GM18858 (cell line): ENCODE data around the gene CALML4.
A peak's percentile ranks its signal among the peaks of the same experiment; 100 is the strongest.
"Not testable (repeated sequence)": the region's sequence is repeated elsewhere in the genome, so short reads cannot be mapped to it uniquely, and the experiment has no call there.

Source experiments
- ATAC-seq: cut with Tn5 transposase; IDR thresholded peaks from one replicate; pipeline ENCODE4 v1.9.1; 2021; ENCODE audit not compliant: unreplicated experiment

The CALML4 gene

DNA sequence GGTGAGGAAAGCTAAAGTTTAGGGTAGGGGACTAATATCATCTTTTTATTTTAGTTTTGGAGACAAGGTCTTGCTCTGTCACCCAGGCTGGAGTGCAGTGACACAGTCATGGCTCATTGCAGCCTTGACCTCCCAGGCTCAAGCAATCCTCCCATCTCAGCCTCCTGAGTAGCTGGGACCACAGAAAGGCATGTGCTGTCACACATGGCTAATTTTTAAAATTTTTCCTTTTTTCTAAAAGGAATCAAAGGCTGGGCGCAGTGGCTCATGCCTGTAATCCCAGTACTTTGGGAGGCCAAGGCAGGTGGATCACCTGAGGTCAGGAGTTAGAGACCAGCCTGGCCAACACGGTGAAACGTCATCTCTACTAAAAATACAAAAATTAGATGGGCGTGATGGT, 20.3 kb upstream of the CALML4 start:
- not testable (repeated sequence) for ATAC-seq

DNA sequence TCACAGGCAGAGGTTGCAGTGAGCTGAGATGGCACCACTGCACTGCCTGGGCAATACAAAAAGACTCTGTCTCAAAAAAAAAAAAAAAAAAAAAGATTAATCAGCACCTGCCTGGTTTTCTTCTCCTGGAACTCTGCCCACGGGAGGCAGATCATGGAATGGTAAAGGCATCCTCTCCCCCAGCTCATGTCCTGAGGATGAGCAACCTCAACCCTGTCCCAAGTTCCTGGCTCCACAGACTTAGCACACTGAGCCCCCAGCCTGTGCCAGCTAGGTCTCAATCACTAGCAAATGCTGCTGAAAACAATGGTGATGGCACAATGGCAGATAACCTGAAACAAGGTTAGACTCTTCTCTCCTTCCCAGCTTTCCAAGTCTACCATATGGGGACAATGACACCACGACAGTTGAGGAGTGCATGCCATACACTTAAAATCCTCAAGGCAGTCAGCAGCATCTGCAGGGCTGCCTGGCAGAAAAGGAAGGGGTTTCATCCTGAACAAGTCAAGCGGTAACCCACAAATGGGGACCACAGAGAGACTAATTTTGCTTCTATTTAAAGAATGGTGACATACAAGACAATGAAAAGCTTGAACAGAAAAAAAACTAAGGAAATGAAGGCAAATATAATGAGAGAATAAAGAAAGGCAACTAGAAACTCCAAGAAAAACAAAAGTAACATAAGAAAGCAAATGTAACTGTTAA, 19.6 kb upstream of the CALML4 start:
- ATAC-seq, result no peak

DNA sequence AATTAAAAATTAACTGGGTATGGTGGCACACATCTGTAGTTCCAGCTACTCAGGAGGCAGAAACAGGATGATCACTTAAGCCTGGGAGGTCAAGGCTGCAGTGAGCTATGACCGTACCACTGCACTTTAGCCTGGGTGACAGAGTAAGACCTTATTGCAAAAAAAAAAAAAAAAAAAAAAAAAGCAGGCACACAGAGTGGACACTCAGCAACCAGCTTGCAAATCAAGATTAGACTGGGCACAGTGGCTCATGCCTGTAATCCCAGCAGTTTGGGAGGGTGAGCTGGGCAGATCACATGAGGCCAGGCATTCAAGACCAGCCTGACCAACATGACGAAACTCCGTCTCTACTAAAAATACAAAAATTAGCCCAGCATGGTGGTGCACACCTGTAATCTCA, 19.0 kb upstream of the CALML4 start:
- no peak for ATAC-seq

DNA sequence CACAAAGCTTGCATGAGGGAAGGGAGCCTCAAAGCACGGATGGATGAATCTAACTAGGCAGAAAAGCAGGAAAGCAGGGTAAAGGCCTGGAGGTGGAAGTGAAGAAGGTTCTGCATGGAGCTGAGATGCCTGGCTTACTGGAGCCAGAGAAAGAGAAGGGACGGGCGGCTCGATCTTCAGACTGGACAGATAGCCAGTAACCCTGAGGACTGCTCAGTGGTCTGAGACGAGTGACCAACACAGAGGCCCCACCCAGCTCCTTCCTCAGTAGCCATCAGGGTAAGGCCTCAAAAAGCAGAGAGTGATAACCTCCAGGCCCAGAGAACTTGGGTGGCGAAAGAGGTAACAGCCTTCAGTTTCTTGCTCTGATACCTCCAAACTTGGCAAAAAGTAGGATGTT, 18.0 kb upstream of the CALML4 start:
- no peak for ATAC-seq

DNA sequence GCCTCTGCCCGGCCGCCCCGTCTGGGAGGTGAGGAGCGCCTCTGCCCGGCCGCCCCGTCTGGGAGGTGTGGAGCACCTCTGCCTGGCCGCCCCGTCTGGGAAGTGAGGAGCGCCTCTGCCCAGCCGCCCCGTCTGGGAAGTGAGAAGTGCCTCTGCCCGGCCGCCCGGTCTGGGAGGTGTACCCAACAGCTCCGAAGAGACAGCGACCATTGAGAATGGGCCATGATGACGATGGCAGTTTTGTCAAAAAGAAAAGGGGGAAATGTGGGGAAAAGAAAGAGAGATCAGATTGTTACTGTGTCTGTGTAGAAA, 17.3 kb upstream of the CALML4 start:
- ATAC-seq, result not testable (repeated sequence)

DNA sequence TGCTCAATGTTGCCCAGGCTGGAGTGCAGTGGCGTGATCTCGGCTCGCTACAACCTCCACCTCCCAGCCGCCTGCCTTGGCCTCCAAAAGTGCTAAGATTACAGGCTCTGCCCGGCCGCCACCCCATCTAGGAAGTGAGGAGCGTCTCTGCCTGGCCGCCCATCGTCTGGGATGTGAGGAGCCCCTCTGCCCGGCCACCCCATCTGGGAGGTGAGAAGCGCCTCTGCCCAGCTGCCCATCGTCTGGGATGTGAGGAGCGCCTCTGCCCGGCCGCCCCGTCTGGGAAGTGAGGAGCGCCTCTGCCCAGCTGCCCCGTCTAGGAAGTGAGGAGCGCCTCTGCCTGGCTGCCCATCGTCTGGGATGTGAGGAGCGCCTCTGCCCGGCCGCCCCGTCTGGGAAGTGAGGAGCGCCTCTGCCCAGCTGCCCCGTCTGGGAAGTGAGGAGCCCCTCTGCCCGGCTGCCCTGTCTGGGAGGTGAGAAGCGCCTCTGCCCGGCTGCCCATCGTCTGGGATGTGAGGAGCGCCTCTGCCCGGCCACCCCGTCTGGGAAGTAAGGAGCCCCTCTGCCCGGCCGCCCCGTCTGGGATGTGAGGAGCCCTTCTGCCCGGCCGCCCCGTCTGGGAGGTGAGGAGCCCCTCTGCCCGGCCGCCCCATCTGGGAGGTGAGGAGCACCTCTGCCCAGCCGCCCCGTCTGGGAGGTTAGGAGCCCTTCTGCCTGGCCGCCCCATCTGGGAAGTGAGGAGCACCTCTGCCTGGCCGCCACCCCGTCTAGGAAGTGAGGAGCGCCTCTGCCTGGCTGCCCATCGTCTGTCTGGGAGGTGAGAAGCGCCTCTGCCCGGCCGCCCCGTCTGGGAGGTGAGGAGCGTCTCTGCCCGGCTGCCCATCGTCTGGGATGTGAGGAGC, 16.6 kb upstream of the CALML4 start:
- ATAC-seq, result not testable (repeated sequence)

DNA sequence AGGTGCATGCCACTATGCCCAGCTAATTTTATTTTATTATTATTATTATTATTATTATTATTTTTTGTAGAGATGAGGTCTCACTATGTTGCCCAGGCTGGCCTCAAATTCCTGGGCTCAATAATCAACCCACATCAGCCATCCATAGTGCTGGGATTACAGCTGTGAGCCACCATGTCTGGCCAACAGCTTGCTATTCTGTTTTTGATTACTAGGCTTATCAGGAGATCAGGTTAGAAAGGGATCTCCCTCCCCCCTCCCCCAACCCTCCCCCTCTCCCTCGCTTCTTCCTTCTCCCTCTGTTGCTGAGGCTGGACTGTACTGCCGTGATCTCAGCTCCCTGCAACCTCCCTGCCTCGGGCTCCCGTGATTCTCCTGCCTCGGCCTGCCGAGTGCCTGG, 15.8 kb upstream of the CALML4 start:
- no peak for ATAC-seq

DNA sequence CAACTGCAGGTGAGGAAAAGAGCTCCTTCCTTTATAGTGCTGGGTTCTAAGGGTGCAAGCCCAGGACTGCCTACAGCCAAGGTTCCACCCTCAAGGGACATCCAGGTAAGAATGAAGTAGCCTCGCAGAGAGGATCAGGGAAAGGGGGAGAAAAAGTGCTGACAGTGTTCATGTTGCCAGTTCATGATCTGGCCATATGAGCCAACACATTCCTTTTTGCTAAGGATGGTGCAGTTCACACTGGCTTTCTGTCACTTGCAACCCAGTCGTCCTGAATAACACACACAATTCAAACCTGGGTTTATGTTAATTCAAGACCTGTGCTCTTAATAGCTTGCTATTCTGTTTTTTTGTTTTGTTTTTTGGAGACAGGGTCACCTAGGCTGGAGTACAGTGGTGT, 15.4 kb upstream of the CALML4 start:
- ATAC-seq, result no peak

DNA sequence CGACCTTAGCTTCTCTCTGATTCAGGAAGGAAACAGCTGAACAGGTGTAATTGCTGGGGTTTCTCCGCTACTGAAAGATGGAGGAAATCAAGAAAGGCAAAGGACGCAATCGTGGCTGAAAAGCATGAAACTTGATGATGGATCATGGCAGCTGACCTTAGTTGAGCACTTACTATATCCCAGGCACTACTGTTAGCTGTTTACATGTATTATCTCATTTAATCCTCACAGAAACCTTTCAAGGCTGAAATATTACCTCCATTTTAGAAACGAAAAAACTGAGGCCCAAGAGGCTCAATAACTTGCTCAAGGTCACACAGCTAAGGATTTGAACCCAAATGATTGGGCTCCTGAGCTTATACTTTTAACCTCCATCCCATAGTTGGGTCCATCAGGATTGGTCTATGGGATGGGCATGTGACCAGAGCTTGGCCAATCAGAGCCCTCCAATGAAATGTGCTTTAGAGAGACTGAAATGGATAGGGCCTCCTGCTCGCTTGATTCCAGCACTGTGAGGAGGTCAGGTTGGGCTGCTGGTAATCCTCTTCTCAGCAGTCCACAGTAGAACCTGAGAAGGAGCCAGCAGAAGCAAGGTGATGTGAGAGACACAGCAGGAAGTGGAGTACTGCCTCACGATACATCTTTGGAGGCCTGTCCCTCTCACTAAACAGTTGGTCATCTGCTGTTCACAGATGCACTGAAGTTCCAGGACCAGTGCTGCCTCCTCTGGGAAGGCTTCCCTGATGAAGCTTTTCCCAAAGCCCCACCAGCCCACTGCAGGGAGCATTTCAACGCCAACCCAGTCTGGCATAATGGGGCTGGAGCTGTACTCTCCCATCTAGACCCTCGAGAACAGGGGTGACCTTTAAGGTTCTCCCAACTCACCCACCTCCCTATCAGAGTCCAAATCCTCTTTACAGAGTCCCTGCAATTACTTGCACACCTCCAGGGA, 14.0 kb upstream of the CALML4 start:
- no peak for ATAC-seq

DNA sequence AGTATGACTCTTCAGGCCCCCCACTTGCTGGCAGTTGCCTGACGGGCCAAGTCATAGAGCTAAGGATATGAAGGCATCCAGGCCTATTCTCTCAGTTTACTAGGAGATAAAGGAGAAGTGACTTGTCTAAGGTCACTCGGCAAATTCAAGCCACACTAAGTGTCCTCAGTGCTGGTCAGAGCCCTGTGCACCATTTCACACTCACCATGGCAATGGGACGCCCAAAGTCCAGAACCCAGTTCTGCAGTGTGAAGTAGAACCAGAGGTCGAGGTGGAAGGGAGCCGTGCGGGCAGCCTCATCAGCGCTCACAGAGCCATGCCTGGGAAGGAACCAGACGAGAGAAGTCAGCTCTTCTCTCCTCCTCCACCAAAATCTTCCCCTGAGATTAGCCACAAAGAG, 13.2 kb upstream of the CALML4 start:
- ATAC-seq, result no peak

DNA sequence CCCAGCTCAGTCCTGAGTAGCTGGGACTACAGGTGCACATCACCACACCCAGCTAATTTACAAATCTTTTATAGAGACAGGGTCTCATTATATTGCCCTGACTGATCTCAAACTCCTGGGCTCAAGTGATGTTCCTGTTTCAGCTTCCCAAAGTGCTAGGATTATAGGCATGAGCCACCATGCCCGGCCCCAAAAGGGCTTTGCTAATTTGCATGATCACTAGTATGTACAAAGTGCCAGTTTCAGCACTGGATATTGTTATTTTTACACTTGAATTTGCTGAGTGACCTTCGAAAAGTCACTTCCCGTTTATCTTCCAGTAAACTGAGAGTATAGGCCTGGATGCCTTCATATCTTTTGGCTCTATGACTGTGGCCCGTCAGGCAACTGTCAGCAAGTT, 12.2 kb upstream of the CALML4 start:
- ATAC-seq, result no peak

DNA sequence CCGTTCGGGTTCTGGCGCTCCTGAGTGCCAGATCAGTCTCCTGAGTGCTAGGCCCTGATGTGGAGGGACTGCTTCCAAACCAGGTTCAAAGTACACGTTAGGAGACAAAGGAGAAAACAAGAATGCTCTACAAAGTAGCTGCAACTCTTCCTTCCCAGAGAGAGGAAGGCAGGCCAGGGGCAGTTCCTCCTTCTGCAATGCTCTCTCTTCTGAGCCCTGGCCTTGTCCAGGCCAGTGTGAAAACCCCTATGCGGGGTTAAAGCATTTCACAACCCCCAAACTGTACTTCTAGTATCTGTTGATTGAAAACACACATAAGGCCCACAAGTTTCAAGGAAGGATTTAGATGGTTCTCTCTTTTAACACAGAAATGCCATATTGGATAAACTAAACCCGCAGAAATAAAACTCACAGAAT, 9.7 kb upstream of the CALML4 start:
- ATAC-seq, result no peak

DNA sequence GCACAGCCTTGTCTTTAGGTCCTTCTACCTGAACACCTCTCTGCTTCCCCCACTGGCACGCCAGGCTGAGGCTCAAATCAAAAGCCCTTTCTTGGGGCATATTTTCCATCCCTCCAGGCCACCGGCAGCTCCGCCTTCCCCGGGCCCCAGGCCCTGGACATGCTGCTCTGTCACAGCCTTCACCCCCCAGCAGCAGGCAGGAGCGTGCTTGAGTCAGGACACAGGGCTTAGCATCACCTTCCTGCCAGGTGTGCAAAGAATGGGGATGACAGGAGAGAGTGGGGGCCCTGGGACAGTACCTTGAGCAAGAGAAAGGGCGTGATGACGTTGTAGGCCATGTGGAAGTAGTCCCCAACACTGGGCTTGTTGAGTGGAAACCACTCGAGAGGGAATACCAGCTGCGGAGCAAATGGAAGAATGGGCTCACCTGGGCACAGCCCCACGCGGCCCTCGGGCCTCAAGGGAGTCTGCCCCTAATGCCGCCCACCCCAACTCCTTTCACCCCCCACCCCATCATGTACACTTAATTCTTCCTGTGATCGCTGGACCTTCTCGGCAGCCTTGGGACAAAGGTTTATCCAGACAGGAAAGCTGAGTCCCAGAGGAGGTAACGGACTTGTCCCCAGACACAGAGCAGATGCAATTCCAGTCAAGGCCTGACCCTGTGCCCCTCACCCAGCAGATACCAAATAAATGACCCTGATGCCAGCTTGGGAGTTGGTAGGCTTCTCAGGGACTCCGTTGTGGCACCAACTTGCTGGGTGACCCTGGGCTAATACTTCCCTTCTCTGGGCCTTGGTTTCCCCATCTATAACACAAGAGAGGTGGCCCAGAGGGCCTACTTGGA, 9.1 kb upstream of the CALML4 start:
- no peak for ATAC-seq

DNA sequence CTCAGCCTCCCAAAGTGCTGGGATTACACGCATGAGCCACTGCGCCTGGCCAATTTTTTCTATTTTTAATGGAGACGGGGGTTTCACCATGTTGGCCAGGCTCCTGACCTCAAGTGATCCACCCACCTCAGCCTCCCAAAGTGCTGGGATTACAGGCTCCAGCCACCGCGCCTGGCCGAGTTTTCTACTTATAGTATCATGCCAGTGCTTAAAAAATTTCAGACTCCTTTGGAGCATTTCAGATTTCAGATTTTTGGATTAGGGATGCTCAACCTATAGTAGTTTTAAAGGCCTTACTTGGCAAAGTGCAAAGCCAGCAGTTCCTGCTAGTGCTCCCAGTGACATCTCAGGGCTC, 8.3 kb upstream of the CALML4 start:
- not testable (repeated sequence) for ATAC-seq

DNA sequence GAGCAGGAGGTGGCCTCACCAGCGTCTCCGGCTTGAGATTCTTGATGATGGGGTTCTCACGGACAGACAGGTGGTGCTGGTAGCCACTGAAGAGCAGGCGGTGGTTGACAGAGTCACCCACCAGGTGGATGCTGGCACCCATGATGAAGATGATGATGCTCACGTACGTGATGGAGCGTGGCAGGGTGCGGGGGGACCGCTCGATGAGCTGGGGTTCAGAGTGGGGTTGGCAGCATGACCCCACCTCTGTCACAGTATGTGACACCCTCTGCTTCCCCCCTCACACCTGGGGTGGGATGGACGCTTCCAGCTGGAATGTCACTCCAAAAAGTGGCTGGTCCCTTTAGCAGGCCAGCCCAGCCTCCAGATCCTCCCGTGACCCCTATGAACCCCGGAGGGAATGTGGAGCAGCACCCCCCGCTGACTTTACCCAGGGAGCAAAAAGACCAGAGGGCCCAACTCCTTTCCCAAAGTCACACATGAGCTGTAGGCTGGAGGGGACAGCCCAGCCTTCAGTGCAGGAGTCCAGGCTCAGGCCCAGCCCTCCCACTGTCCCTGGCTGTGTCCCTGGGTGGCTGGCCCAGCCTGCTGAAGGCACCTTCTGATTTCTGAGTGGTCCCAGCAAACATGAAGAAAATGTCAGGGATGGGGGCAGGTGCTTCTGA, 6.7 kb upstream of the CALML4 start:
- ATAC-seq, result no peak

DNA sequence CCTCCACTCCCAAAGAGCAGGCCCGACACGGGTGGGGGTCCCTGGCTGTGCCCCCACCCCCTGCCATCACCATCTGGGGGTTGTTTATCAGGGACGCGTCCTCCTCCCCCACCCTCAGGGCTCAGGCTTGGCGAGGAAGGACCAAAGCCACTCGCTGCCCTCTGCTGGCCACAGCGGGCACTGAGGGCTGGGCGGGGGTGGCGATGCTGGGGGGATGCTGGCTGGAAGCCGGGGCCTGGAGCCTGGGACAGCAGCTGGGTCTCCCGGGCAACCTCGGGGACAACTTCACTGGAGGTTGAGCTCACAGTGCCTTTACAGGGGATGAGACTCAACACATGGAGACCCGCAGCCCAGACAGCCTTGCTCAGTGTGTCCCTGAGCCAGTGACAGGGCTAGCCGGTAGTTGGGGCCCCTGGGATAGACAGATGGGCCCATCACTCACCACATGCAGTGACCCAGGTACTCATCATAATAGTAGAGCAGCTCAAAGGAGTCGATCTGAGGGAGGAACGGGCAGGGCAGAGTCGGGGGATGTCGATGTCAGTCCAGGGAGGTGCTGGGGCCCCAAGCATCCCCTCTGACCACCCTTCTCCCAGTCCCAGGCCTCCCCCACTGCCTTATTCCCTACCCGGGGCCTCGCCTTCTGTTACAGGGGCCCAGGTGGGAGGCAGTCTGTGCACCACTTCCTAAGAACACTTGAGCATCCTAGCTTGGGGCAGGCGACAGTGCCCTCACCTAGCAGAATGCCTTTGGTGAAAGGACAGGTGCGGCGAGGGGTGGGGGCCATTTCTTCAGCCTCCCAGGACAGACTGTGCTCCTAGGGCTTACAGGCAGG, 5.9 kb upstream of the CALML4 start:
- no peak for ATAC-seq

DNA sequence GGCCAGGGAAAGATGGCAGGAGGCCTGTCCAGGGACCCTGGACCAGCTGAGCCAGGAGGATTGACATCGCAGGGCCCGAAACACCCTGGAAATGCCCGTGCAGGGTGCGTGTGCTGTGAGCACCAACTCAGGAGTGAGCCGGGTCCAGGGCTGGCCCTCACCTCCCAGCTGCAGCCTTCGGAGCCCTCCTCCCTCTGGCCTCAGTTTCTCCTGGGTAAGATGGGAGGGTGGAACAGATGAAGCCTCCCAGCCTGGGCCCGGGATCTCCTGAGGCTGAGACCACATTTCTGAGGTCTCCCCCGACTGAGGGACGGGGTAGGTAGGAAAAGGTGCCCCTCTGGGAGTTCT, 5.3 kb upstream of the CALML4 start:
- no peak for ATAC-seq

DNA sequence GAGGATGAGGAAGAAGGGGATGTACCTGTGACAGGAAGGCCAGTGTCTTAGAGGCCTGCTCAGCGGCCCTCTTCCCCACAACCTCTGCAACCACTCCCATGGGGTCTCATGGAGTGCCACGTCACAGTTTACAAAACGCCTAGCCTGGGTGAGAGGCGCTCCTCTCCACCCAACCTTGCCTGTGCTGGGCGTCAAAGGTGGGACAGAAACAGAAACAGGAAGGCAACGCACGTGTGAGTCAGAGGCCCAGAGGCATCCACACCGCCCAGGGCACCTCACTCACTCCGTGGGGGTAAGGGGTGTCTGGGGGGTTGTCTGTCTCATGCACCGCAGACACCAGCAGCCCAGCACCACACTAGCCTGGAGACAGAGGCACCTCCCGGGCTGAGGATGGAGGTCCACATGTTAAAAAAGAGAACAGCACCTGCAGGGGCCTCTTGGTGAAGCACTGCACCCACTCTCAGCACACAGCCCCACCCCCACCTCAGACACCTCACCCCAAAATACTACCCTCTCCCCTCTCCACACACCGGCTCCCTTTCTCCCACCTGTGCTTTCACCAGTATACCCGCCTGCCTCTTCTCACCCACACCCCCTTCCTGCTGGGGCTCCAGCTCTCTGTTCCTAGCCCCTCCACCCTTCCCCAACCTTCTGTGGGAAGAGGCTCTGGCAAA, 4.7 kb upstream of the CALML4 start:
- peak; percentile 51 for ATAC-seq

DNA sequence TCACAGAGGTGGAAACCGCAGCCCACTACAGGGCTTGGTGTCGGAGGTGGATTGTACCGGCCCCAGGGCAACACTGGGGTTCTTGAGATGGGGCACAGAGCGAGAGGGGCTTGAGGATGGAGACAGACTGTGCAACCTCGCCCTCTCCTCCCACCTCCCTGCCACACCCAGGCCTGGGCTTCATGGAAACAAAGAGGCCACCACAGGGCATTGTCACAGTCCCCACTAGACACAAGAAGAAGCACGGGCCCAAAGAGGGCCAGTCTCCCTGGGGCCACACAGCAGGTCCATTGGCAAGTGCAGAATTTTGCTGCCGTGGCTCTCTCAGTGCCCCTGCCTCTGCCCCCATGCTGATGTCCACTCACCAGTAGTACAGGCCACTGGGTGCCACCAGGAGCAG, 4.1 kb upstream of the CALML4 start:
- ATAC-seq, result no peak
